K562 (cell line): ENCODE results near the gene SHROOM3.

Experiments used
- ETS1 ChIP-seq: conservative IDR thresholded peaks from 2 replicates; pipeline ENCODE4 v1.6.1; 2011; ENCODE audit warnings: low read depth, mild to moderate bottlenecking, low read length; ENCODE audit not compliant: control insufficient read depth
- ETV6 ChIP-seq, 3 experiments: fragments of 150-350 bp in 1 of 3; sonication (generic) in 1 of 3; formaldehyde crosslinking in 1 of 3; IDR thresholded peaks; 2 replicates each; pipeline versions ENCODE4 v1.6.1 to v1.8.0; 2014 to 2022; ENCODE audit warnings: borderline replicate concordance in 2 of 3, low read depth in 2 of 3, antibody characterized with exemption in 1 of 3, low read length in 1 of 3, mild to moderate bottlenecking in 1 of 3, missing genetic modification reagents in 1 of 3
- EZH2 ChIP-seq: IDR thresholded peaks from 2 replicates; pipeline ENCODE4 v1.6.1; 2012; ENCODE audit warnings: low read depth, mild to moderate bottlenecking, inconsistent platforms, low read length, borderline replicate concordance
- HDAC6 ChIP-seq: IDR thresholded peaks from 2 replicates; pipeline ENCODE4 v1.6.1; 2012; ENCODE audit warnings: low read depth, mild to moderate bottlenecking, control low read depth, inconsistent platforms, low read length, moderate library complexity
- L3MBTL2 ChIP-seq: fragments of 450-650 bp; IDR thresholded peaks from 2 replicates; pipeline ENCODE4 v1.6.1; 2016; ENCODE audit warnings: mild to moderate bottlenecking, moderate library complexity
- LCOR ChIP-seq: sonication (generic); formaldehyde crosslinking; IDR thresholded peaks from 2 replicates; pipeline ENCODE4 v1.8.0; 2022; ENCODE audit warnings: mild to moderate bottlenecking, missing genetic modification reagents
- MEIS2 ChIP-seq: fragments of 450-650 bp; IDR thresholded peaks from 2 replicates; pipeline ENCODE4 v1.6.1; 2014; ENCODE audit warnings: mild to moderate bottlenecking; ENCODE audit not compliant: partially characterized antibody
- NBN ChIP-seq: fragments of 450-650 bp; IDR thresholded peaks from 2 replicates; pipeline ENCODE4 v1.6.1; 2016; ENCODE audit warnings: low read depth, mild to moderate bottlenecking
- NFYB ChIP-seq: IDR thresholded peaks from 2 replicates; pipeline ENCODE4 v1.6.1; 2011; ENCODE audit warnings: mild to moderate bottlenecking, moderate library complexity; ENCODE audit not compliant: insufficient read length; ENCODE audit errors: extremely low read depth
- RHOXF2B ChIP-seq: fragments of 250-450 bp; sonication (Bioruptor Pico); conservative IDR thresholded peaks from 2 replicates; pipeline ENCODE4 v1.5.1; 2021
- ZNF239 ChIP-seq: fragments of 250-450 bp; sonication (Bioruptor Pico); IDR thresholded peaks from 2 replicates; pipeline ENCODE4 v1.4.0; 2020; ENCODE audit warnings: mild to moderate bottlenecking
- ZNF584 ChIP-seq: fragments of 200-800 bp; sonication (Bioruptor generic); IDR thresholded peaks from 2 replicates; pipeline ENCODE4 v1.6.1; 2016; ENCODE audit warnings: low read depth, mild to moderate bottlenecking, missing genetic modification characterization, missing compliant biosample characterization
- ZNF592 ChIP-seq: fragments of 450-650 bp; IDR thresholded peaks from 2 replicates; pipeline ENCODE4 v1.6.1; 2017; ENCODE audit warnings: antibody characterized with exemption, mild to moderate bottlenecking

- TF ChIP-seq HDAC6 (no peak), NFYB (no peak), ZNF584 (CRISPR knock-in tag) (no peak), RHOXF2B (no peak), ZNF239 (no peak), ZNF592 (no peak), LCOR (CRISPR knock-in tag) (no peak), EZH2 (no peak), NBN (no peak), L3MBTL2 (no peak), MEIS2 (no peak), ETS1 (no peak), ETV6 (IDR thresholded peaks at IDR 0.05; ENCODE audit: borderline replicate concordance in 1 of 2, low read depth in 2 of 2, low read length in 1 of 2) (no peak), ETV6 (CRISPR knock-in tag; IDR thresholded peaks at IDR 0.05; ENCODE audit: borderline replicate concordance) (no peak)
Observed at GRCh38 chr4:76434901-76435527, at the start of gene SHROOM3.
